CD4-positive, alpha-beta T cell treated with Interleukin-6 at 100 ng/mL for 8 hours (primary cell): ENCODE data around the gene SLX4.

ENCODE experiments used
- DNase-seq: peaks from one replicate; pipeline ENCODE4 v3.0.0-alpha.2; 2020; ENCODE audit warnings: mixed read lengths, low spot score

SLX4 gene

GRCh38 chr16:3598236-3598635 is 13.2 kb downstream of the SLX4 start:
- no peak for DNase-seq

GRCh38 chr16:3597676-3598075 is 13.7 kb downstream of the SLX4 start:
- no peak for DNase-seq

DNA sequence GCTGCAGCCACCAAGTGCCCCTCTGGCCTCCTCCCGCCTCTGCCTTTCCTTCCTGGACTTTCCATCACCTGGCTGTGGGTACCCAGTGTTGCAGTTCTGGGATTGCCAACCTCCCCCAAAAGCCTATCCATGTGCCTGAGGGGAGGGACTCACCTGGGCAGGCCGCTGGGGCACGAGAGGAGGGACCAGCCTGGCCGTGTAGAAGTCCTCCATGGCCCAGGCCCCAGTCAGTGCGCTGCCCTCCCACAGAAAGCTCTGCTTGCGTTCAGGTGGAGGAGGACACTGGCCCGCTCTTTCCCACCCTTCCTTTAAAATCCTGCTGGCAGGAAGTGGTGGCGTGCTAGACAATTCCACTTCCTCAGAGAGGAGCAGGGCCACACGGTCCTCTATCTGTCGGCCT is 14.2 kb downstream of the SLX4 start:
- no peak for DNase-seq

GRCh38 chr16:3596101-3596861 is 15.1 kb downstream of the SLX4 start:
- DNase-seq, result no peak

DNA sequence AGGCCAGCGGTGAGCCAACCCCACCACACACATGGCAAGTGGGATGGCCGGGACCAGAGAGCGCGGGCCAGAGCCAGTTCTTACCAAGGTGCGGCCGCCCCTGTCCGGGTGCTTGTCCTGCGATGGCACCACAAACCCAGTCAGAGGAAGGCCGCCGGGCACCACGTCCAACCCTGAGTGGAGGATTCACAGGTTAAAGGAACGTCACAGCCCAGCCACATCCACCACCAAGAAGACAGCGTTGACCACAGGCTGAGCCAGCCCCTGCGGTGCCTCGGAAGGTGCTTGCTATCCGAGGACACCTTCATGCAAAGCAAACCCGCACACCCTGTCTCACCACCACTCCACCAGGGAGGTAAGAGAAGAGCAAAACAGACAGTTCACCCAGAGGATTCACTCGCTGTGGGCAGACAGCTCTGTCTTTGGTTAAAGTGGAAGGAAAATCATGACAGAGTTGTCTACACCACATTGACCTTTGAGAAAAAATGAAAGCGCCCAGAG is 15.8 kb downstream of the SLX4 start:
- DNase-seq, result no peak

GRCh38 chr16:3595110-3595486 is 16.3 kb downstream of the SLX4 start:
- DNase-seq, result no peak

DNA sequence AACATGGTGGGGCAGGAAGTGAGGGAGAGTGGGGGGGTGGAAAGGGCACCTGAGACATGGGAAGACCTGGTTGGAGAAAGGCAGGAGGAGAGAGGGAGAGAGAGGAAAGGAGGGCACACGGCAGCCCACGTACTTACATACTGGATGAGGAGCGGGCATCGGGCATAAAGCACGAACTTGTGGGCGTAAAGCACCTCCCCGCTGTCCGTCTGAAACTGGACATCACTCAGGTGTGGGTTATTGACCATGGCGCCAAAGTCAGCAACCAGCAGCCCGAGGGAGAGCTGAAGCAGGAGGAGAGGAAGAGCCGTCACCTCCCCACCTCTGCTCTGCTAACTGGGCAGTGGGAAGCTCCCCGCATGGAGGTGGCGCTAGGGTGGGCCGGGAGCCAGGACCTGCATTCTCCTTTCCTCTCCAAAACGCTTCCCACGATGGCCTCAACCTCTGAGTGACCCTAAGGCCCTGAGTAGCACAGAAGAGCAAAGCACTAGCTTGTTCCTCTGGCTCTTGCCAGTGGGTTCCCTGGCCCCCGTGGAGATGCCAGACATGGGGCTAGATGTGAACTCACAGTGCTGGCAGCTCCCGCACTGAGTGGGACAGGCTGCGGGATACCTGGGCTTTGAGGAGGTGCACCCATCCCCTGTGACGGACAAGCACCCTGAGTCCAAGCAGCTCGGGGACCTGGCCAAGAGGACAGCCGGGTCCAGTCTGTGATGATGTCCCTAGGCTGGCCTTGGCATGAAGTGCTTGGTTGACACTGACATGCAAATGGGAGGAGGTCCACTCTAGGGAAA is 16.9 kb downstream of the SLX4 start:
- DNase-seq, result no peak

GRCh38 chr16:3592559-3592958 is 18.8 kb downstream of the SLX4 start:
- DNase-seq, result no peak

- no peak for DNase-seq
Measured at GRCh38 chr16:3591991-3592390, 19.4 kb downstream of the SLX4 start.

GRCh38 chr16:3591436-3591803 is 20.0 kb downstream of the SLX4 start:
- DNase-seq, result no peak

DNA sequence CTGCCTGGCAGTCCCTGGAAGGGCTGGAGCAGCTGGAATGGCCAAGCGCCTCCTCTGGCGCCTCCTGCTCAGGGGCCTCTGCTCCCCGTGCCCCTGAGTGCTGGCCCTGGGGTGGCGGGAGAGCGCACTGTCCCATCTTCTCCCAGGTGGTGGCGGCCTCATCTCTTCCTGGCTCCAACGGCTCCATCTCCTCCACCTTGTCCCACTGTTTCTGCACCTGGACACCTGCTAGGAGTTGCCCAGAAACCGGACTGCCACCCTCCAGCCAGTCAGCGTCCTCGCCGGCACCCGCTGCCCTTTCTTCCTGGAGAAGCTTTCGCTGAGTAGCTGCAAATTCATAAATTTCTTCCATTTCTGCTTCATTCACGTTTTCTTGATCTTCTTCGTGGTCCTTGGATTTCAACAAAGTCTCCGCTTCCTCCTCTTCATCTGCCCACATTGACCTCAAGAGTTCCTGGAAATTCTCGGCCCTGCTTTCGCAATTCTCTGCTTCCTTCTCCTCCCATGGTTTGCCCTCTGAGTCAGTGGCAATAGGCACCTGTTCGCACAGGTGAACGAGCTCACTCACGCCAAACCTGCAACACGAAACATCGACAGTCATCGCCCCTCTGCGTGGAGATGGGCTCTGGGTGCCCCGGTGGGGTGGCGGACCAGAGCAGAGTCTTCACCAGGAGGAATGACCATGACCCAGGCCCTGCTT is 20.5 kb downstream of the SLX4 start:
- DNase-seq, result no peak

DNA sequence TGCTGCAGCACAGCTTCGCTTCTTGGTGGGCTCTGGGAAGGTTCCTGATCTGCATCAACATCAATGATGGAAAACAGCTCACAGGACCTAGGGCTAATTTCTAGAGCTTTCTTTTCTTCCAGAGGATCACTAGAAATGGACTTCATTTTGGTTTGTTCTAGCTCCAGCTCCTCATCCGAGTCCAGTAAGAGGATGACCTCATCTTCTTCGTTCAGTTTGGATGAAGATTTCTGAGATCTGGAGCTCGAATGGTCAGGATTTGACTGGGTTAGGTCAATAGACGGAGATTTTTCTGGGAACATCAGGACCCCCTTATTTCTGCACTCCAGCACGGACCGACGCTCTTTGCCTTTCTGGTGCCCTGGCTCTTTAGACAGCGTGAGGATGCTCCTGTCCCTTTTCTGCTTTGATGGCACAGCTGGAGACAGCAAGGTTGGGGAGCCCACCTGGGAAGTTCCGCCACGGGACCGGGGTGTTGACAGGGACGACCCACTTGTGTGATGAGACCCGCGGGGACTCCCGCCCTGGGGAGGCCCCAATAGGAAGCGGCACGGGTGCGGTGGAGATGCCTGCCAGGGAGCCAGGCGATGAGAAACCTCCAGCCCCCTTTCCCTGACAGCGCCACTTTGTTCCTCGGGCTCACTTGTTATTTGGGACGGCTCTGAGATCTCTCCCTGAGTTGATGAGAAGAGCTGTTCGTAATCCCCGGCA is 21.3 kb downstream of the SLX4 start:
- no peak for DNase-seq

GRCh38 chr16:3589441-3589921 is 21.9 kb downstream of the SLX4 start:
- no peak for DNase-seq

DNA sequence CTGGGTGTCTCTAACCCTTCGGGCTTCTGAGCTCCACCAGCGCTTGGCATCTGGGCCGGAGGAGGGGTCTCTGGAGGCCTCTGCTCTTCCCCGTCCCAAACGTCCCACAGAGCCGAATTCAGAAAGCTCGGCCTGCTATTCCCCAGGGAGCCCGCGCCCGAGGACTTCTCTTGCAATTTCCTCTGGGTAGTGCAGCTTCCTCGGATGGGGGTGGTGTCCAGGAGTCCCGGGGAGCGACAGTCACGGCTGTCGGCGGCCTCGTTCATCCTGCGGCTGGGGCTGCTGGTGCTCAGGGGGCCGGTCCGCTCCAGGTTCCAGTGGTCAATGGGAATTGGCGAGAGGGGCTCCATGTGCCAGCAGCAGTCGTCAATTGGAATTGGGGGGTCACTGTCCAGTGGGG is 22.4 kb downstream of the SLX4 start:
- no peak for DNase-seq

DNA sequence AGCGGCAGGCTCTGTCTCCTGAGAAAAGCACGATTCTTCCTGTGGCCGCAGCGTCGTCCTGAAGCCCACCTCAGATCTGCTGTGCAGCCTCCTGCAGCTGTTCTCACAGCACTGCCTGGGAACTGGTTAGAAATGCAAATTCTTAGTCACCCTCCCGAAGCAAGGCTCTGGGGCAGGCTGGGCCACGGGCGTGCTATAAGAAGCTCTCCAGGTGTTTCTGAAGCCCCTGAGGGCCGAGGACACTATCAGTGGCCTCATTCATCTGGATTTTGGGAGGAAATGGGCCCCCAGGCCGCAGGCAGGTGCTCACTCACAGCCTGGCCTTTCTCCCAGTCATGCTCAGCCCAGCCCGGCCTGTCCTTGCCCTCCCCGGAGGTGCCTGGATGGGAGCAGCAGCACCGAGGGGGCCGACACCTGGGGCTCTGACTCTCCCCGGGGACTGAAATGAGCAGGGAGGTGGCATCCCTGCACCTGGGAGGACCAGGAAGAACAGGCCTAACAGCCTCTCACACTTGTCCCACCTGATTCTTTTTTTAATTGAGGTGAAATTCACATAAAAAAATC is 23.8 kb downstream of the SLX4 start:
- DNase-seq, result no peak

GRCh38 chr16:3584412-3584811 is 27.0 kb downstream of the SLX4 start:
- DNase-seq, result no peak

- no peak for DNase-seq
Measured at GRCh38 chr16:3583303-3584038, 27.9 kb downstream of the SLX4 start.

- no peak for DNase-seq
Measured at GRCh38 chr16:3582276-3583165, 28.9 kb downstream of the SLX4 start.

DNA sequence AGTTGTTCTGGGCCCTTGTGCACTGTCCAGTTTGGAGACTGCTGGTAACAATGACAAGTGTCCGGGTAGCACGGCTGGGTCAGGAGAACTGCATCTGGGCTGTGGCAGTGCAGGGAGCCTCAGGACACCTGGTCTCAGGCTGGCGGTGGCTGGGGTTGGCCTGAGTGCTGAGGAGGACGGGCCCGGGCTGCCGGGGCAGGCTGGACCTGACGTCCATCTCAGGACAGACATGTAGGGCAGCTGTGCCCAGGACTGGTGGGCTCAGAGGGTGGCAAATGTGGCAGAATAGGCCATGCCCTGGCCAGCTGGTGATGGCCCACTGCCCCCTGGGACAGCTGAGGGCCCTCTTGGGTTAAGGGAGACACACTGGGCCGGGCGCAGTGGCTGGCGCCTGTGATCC is 30.0 kb downstream of the SLX4 start:
- no peak for DNase-seq

DNA sequence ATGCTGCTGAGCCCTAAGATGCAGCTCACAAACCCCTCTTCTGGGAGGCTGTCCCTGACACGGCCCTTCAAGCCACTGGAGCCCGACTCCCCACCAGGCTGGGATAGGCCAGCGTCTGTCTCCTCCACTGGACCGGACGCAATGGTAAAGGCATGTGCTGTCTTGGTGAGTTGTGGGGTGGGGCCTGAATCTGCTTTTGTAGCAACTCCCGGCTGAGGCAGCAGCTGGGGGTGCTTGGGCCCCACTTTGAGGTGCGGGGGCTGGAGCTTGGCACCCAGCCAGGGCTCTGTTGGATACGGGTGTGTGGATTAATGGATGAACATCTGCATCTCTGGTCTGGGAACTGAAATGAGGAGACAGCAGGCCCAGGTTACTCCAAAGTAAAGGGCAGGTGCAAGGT is 30.7 kb downstream of the SLX4 start:
- DNase-seq, result no peak
